HG03520 (cell line): ENCODE measurements around the gene COL15A1.
"Not testable (repeated sequence)": the region's sequence is repeated elsewhere in the genome, so short reads cannot be mapped to it uniquely, and the experiment has no call there.

ENCODE experiments used
- ATAC-seq: cut with Tn5 transposase; IDR thresholded peaks from one replicate; pipeline ENCODE4 v1.9.1; 2021; ENCODE audit warnings: mild to moderate bottlenecking, moderate library complexity; ENCODE audit not compliant: unreplicated experiment

The COL15A1 gene

GRCh38 chr9:99073985-99074901 is 130.5 kb downstream of the COL15A1 start:
- no peak for ATAC-seq

- no peak for ATAC-seq
Observed at GRCh38 chr9:99074902-99075245, 131.2 kb downstream of the COL15A1 start.

GRCh38 chr9:99075246-99075912 is 131.7 kb downstream of the COL15A1 start:
- no peak for ATAC-seq

GRCh38 chr9:99076030-99076429 is 132.3 kb downstream of the COL15A1 start:
- ATAC-seq: no peak

GRCh38 chr9:99076483-99077171 is 132.9 kb downstream of the COL15A1 start:
- ATAC-seq: no peak

- ATAC-seq: no peak
Observed at GRCh38 chr9:99078717-99079116, 135.0 kb downstream of the COL15A1 start.

GRCh38 chr9:99079542-99079941 is 135.8 kb downstream of the COL15A1 start:
- no peak for ATAC-seq

- no peak for ATAC-seq
Observed at GRCh38 chr9:99083051-99083450, 139.3 kb downstream of the COL15A1 start.

GRCh38 chr9:99085949-99086948 is 142.5 kb downstream of the COL15A1 start:
- ATAC-seq: no peak

GRCh38 chr9:99087462-99087861 is 143.8 kb downstream of the COL15A1 start:
- ATAC-seq: no peak

GRCh38 chr9:99090336-99091130 is 146.8 kb downstream of the COL15A1 start:
- no peak for ATAC-seq

GRCh38 chr9:99092643-99093491 is 149.2 kb downstream of the COL15A1 start:
- no peak for ATAC-seq

GRCh38 chr9:99093492-99093791 is 149.7 kb downstream of the COL15A1 start:
- no peak for ATAC-seq

- ATAC-seq: no peak
Observed at GRCh38 chr9:99095565-99095964, 151.9 kb downstream of the COL15A1 start.

GRCh38 chr9:99096409-99096808 is 152.7 kb downstream of the COL15A1 start:
- no peak for ATAC-seq

GRCh38 chr9:99099806-99100585 is 156.3 kb downstream of the COL15A1 start:
- ATAC-seq: not testable (repeated sequence)

- no peak for ATAC-seq
Observed at GRCh38 chr9:99101271-99101670, 157.6 kb downstream of the COL15A1 start.

- ATAC-seq: no peak
Observed at GRCh38 chr9:99101812-99102211, 158.1 kb downstream of the COL15A1 start.
